GM23248 (cell line): ENCODE measurements around the gene TMEM259. TPM values are rescaled to one million over a fixed set of nuclear protein-coding genes. Genes with fewer than 3 reads are reported as not detected.

Experiments used
- DNase-seq: peaks from one replicate; pipeline ENCODE4 v3.0.0-alpha.2; 2015
- H2AFZ ChIP-seq: fragments of 200-600 bp; sonication (generic); 2 replicates; pipeline ENCODE4 v1.6.1; 2016; ENCODE audit warnings: antibody characterized with exemption
- H3F3A ChIP-seq: fragments of 200-600 bp; sonication (generic); 2 replicates; pipeline ENCODE4 v1.6.1; 2016; ENCODE audit warnings: mild to moderate bottlenecking, antibody characterized with exemption, mixed run types; ENCODE audit not compliant: insufficient read depth
- H3K27ac ChIP-seq: fragments of 200-600 bp; sonication (generic); 2 replicates; pipeline ENCODE4 v1.5.1; 2016; ENCODE audit warnings: mild to moderate bottlenecking
- H3K27me3 ChIP-seq: fragments of 200-600 bp; sonication (generic); replicated peaks from 2 replicates; pipeline ENCODE4 v1.6.1; 2016; ENCODE audit warnings: mild to moderate bottlenecking; ENCODE audit not compliant: insufficient read depth
- H3K36me3 ChIP-seq: fragments of 200-600 bp; sonication (generic); 2 replicates; pipeline ENCODE4 v1.6.1; 2016; ENCODE audit warnings: low read depth, mild to moderate bottlenecking
- H3K4me1 ChIP-seq: fragments of 200-600 bp; sonication (generic); 2 replicates; pipeline ENCODE4 v1.6.1; 2016; ENCODE audit warnings: mild to moderate bottlenecking; ENCODE audit not compliant: insufficient read depth
- H3K4me2 ChIP-seq: fragments of 200-600 bp; sonication (generic); one replicate; pipeline ENCODE4 v1.6.1; 2016; ENCODE audit warnings: mild to moderate bottlenecking; ENCODE audit not compliant: unreplicated experiment
- H3K4me3 ChIP-seq: fragments of 200-600 bp; sonication (generic); 2 replicates; pipeline ENCODE4 v1.5.1; 2016; ENCODE audit warnings: mild to moderate bottlenecking
- H3K79me2 ChIP-seq: fragments of 200-600 bp; sonication (generic); 2 replicates; pipeline ENCODE4 v1.6.1; 2016; ENCODE audit warnings: mild to moderate bottlenecking; ENCODE audit not compliant: insufficient read depth
- H3K9ac ChIP-seq: fragments of 200-600 bp; sonication (generic); 2 replicates; pipeline ENCODE4 v1.6.1; 2016; ENCODE audit warnings: mild to moderate bottlenecking
- H3K9me2 ChIP-seq: fragments of 200-600 bp; sonication (generic); 2 replicates; pipeline ENCODE4 v1.6.1; 2016; ENCODE audit warnings: mixed run types, mild to moderate bottlenecking, moderate library complexity; ENCODE audit not compliant: insufficient read depth
- H3K9me3 ChIP-seq: fragments of 200-600 bp; sonication (generic); one replicate; pipeline ENCODE4 v1.6.1; 2017; ENCODE audit warnings: low read depth
- H4K20me1 ChIP-seq: fragments of 200-600 bp; sonication (generic); 2 replicates; pipeline ENCODE4 v1.6.0; 2016; ENCODE audit not compliant: insufficient read depth
- EZH2 ChIP-seq: fragments of 200-600 bp; sonication (generic); IDR thresholded peaks from 2 replicates; pipeline ENCODE4 v1.6.1; 2018; ENCODE audit warnings: antibody characterized with exemption, mild to moderate bottlenecking; ENCODE audit not compliant: insufficient read depth, poor library complexity, severe bottlenecking
- EZH2phosphoT487 ChIP-seq: fragments of 200-600 bp; sonication (generic); IDR thresholded peaks from 2 replicates; pipeline ENCODE4 v1.6.1; 2018; ENCODE audit warnings: antibody characterized with exemption, moderate library complexity, mild to moderate bottlenecking, low read depth; ENCODE audit not compliant: insufficient read depth
- WGBS, 2 experiments: methylation state at CpG; one replicate each; pipeline ENCODE4 v1.1.6; 2015 to 2017; ENCODE audit warnings: low lambda C conversion rate in 2 of 2, low coverage in 1 of 2; ENCODE audit errors: missing lambda C conversion rate in 2 of 2; 5-methylcytosine and 5-hydroxymethylcytosine counted together
- in situ Hi-C: fragments of 300-500 bp; cut with MboI; formaldehyde crosslinking; loops from 2 replicates; pipeline ENCODE4 v1.15.0; 2020
- polyA plus RNA-seq: library from polyadenylated mRNA; unstranded; fragments of >200 nt; fragmentation: Nextera tagmentation; extraction: Ambion mirVana; gene quantifications from 2 replicates; pipeline ENCODE4 v1.2.1, GENCODE V29; 2016
- total RNA-seq: library from RNA; depleted of rRNA; stranded (reverse); fragments of >200 nt; shearing (Covaris generic); gene quantifications from 2 replicates; pipeline ENCODE4 v1.2.3, GENCODE V29; 2014

TMEM259 gene
- total and polyA plus RNA-seq, 2 experiments from 2014 or later: 79.7 to 132 TPM

DNA sequence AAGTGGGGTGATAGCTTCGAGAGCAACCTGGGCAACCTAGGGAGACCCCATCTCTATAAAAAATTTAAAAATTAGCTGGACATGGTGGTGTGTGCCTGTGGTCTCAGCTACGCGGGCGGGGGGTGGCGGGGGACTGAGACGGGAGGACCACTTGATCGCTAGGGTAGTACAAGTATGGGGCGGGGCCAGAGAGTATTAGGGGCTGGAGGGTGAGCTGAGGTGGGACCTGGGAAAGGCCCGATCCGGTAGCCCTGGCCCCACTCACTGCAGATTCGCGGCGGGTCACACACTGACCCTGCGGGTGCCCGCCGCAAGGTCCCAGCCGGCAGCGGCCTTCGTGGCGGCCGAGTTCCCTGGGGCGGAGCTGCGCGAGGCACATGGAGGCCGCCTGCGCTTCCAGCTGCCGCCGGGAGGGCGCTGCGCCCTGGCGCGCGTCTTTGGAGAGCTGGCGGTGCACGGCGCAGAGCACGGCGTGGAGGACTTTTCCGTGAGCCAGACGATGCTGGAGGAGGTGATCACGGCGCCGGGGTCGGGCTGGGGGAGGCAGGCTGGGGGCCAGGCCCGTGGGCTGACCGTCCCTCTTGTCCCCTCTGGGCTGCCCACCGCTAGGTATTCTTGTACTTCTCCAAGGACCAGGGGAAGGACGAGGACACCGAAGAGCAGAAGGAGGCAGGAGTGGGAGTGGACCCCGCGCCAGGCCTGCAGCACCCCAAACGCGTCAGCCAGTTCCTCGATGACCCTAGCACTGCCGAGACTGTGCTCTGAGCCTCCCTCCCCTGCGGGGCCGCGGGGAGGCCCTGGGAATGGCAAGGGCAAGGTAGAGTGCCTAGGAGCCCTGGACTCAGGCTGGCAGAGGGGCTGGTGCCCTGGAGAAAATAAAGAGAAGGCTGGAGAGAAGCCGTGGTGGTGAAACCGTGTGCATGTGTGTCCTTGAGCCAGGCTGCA lies 44.0 kb upstream of the TMEM259 start:
- WGBS, 2 experiments: 7 to 10% methylated on average over 51 to 60 of the region's 60 CpGs

DNA sequence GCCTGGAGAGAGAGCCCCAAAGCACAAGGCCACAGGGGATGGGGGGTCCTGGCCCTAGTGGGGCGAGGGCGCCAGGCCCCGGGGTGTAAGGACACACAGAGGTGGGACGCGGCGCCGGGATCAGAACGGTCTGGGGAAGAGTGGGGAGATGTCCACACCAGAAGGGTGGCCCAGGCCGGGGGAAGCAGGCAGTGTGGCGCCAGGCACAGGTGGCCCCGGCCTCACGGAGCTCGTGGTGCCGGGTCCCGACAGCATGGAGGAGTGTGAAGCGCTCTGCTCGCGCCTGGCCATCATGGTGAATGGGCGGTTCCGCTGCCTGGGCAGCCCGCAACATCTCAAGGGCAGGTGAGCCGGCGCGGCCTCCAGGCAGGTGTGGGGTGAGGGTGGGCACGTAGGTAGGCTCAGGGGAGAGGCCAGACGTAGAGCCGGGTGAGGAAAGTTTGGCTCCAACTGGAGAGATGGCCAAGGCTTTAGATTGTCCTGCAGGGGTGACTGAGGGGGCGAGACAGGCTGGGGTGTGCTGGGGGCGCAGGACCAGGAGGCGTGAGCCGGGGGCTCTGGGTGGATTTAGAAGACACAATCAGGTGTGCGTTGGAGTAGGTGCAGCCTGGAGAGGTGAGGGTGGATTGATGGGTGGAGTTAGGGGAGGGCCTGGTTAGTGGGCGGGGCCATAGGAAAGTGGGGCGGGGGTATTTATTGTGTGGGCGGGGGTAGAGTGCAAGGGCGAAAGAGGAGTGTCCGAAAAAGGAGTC lies 43.2 kb upstream of the TMEM259 start:
- Histone ChIP-seq H3K79me2 (no peaks in the 10 kb centered on the region), H4K20me1 (no peaks in the 10 kb centered on the region), H3K27me3 (peaks cover 15% of the 10 kb centered on the region; the same call in 1 of the 2 replicates), H3K27ac (no peak overlapping the region), H3K4me3 (no peak overlapping the region), H3K9me2 (no peaks in the 10 kb centered on the region), H3K4me1 (no peaks in the 10 kb centered on the region), H3K4me2 (no peak overlapping the region), H2AFZ (no peak overlapping the region), H3K9ac (no peak overlapping the region), H3K9me3 (no peaks in the 10 kb centered on the region), H3K36me3 (no peaks in the 10 kb centered on the region), H3F3A (no peaks in the 10 kb centered on the region)
- TF ChIP-seq EZH2phosphoT487: no peak
- WGBS, 2 experiments: 72 to 73% methylated on average over 28 to 37 of the region's 37 CpGs
- in situ Hi-C loops: no loop called here
- DNase-seq: no peak

More for the DNA sequence above, 44.0 kb upstream of the TMEM259 start:
- no peak overlapping the region for H2AFZ ChIP-seq
- H3K4me3 ChIP-seq: no peak overlapping the region
- peak; percentile 86 for DNase-seq
- in situ Hi-C loops: no loop called here
- no peak overlapping the region for H3K4me2 ChIP-seq
- TF ChIP-seq EZH2phosphoT487 (no peak), EZH2 (no peak)
- H3K9ac ChIP-seq: no peak overlapping the region
- peaks cover 17% of the 10 kb centered on the region for H3K27me3 ChIP-seq
- H3K36me3 ChIP-seq: no peaks in the 10 kb centered on the region
- no peaks in the 10 kb centered on the region for H3K79me2 ChIP-seq
- no peaks in the 10 kb centered on the region for H3K9me2 ChIP-seq
- H3F3A ChIP-seq: no peaks in the 10 kb centered on the region
- H3K4me1 ChIP-seq: no peaks in the 10 kb centered on the region
- H3K27ac ChIP-seq: no peak overlapping the region
- no peaks in the 10 kb centered on the region for H4K20me1 ChIP-seq
- H3K9me3 ChIP-seq: no peaks in the 10 kb centered on the region

DNA sequence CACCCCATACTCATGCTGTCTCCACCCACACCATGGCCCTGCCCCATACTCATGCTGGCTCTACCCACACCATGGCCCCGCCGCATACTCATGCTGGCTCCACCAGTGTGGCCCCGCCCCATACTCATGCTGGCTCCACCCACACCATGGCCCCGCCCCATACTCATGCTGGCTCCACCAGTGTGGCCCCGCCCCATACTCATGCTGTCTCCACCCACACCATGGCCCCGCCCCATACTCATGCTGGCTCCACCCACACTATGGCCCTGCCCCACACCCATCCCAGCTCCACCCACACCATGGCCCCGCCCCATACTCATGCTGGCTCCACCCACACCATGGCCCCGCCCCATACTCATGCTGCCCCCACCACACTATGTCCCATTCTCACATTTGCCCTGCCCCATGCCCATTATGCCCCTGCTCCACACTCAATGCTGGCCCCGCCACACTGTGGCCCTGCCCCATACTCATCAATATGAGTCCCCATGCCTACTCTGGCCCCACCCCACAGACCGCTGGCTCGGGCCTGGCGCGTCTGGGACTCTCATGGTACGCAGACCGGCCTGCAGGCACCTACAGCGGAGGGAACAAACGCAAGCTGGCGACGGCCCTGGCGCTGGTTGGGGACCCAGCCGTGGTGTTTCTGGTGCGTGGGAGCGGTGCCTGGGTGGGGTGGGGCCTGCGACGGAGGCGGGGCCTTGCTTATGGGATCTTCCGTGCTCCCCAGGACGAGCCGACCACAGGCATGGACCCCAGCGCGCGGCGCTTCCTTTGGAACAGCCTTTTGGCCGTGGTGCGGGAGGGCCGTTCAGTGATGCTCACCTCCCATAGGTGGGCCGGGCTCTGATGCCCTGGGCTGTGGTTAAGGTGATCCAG lies 42.3 kb upstream of the TMEM259 start:
- H3K9me3 ChIP-seq: no peaks in the 10 kb centered on the region
- H3K79me2 ChIP-seq: no peaks in the 10 kb centered on the region
- no peak overlapping the region for H3K9ac ChIP-seq
- H3K27me3 ChIP-seq: peaks cover 15% of the 10 kb centered on the region; the same call in 1 of the 2 replicates
- no peaks in the 10 kb centered on the region for H3K36me3 ChIP-seq
- peak; percentile 47 for DNase-seq
- no peaks in the 10 kb centered on the region for H3F3A ChIP-seq
- no peaks in the 10 kb centered on the region for H3K4me1 ChIP-seq
- no peak overlapping the region for H3K4me3 ChIP-seq
- no peaks in the 10 kb centered on the region for H4K20me1 ChIP-seq
- no peak overlapping the region for H3K4me2 ChIP-seq
- no peak overlapping the region for H2AFZ ChIP-seq
- WGBS, 2 experiments: 90 to 93% methylated on average over 27 to 37 of the region's 37 CpGs
- H3K27ac ChIP-seq: no peak overlapping the region
- TF ChIP-seq EZH2: no peak
- TF ChIP-seq EZH2phosphoT487: no peak
- H3K9me2 ChIP-seq: no peaks in the 10 kb centered on the region
- in situ Hi-C loops: no loop called here
